Measurements from ENCODE around the gene CTIF.

CTIF gene

GRCh38 chr18:48796491-48797205 lies 257.8 kb downstream of the CTIF start:
- Histone ChIP-seq H3K9me3 (ENCODE audit: control extremely low read depth in 1 of 5, control insufficient read depth in 4 of 5, insufficient read depth in 2 of 5, low read depth in 1 of 5, low read length in 4 of 5) (no peaks in the 10 kb centered on the region), H3K27ac (ENCODE audit: insufficient read depth in 1 of 2, low read depth in 1 of 2, low read length in 2 of 2, poor library complexity in 1 of 2, severe bottlenecking in 2 of 2) (no peak overlapping the region), H3K27me3 (replicated peaks in 2 of 5; ENCODE audit: control insufficient read depth in 4 of 5, insufficient read depth in 5 of 5, low read length in 4 of 5) (no peaks in the 10 kb centered on the region), H3K4me3 (ENCODE audit: control insufficient read depth in 1 of 7, extremely low read depth in 1 of 7, insufficient read depth in 4 of 7, low read depth in 2 of 7, low read length in 6 of 7) (no peak overlapping the region), H3K36me3 (ENCODE audit: control insufficient read depth in 4 of 4, insufficient read depth in 4 of 4, low read length in 3 of 4) (peaks cover 0 to 7% (median 2%) of the 10 kb centered on the region in 4 experiments), H3K4me1 (ENCODE audit: control extremely low read depth in 1 of 4, control insufficient read depth in 4 of 4, insufficient read depth in 4 of 4, low read length in 3 of 4) (peaks cover 0 to 10% (median 7%) of the 10 kb centered on the region in 4 experiments)
- DNase-seq: no peak
- POLR2A ChIA-PET: no interaction called here
- CTCF ChIA-PET: interaction anchor here (0.8 to 1.0 kb wide), 4 partner anchors 11 to 120 kb away, joined by 3 to 6 read pairs (median 4); no protein-coding TSS in a partner anchor
- WGBS (ENCODE audit: insufficient coverage): 100% methylated on average over 5 of the region's 6 CpGs

- Histone ChIP-seq H3K27me3 (replicated peaks in 2 of 5; ENCODE audit: control insufficient read depth in 4 of 5, insufficient read depth in 5 of 5, low read length in 4 of 5) (no peaks in the 10 kb centered on the region), H3K4me1 (ENCODE audit: control extremely low read depth in 1 of 4, control insufficient read depth in 4 of 4, insufficient read depth in 4 of 4, low read length in 3 of 4) (peaks cover 0 to 10% (median 7%) of the 10 kb centered on the region in 4 experiments), H3K36me3 (ENCODE audit: control insufficient read depth in 4 of 4, insufficient read depth in 4 of 4, low read length in 3 of 4) (peaks cover 0 to 7% (median 2%) of the 10 kb centered on the region in 4 experiments), H3K27ac (ENCODE audit: insufficient read depth in 1 of 2, low read depth in 1 of 2, low read length in 2 of 2, poor library complexity in 1 of 2, severe bottlenecking in 2 of 2) (no peak overlapping the region), H3K4me3 (ENCODE audit: control insufficient read depth in 1 of 7, extremely low read depth in 1 of 7, insufficient read depth in 4 of 7, low read depth in 2 of 7, low read length in 6 of 7) (peak overlapping the region in 1 of 7 experiments; percentile 21), H3K9me3 (ENCODE audit: control extremely low read depth in 1 of 5, control insufficient read depth in 4 of 5, insufficient read depth in 2 of 5, low read depth in 1 of 5, low read length in 4 of 5) (no peaks in the 10 kb centered on the region)
- DNase-seq: peak; percentile 26 to 46 (median 26)
- WGBS (ENCODE audit: insufficient coverage): 54% methylated on average over 8 of the region's 9 CpGs
- ChIA-PET POLR2A (interaction anchor here (0.7 to 1.3 kb wide), 2 partner anchors 10 to 53 kb away, joined by 3 read pairs; no protein-coding TSS in a partner anchor), CTCF (interaction anchor here (1.0 to 1.4 kb wide), 3 partner anchors 12 to 30 kb away, joined by 3 read pairs; no protein-coding TSS in a partner anchor)
These were observed 259.0 kb downstream of the CTIF start for GRCh38 chr18:48797841-48798255.

- ChIA-PET CTCF (interaction anchor here (1.0 to 1.4 kb wide), 4 partner anchors 12 to 32 kb away, joined by 3 read pairs; no protein-coding TSS in a partner anchor), POLR2A (interaction anchor here (1.3 kb wide), 1 partner anchor 11 kb away, joined by 3 read pairs; no protein-coding TSS in a partner anchor)
- H3K9me3 ChIP-seq (ENCODE audit: control extremely low read depth in 1 of 5, control insufficient read depth in 4 of 5, insufficient read depth in 2 of 5, low read depth in 1 of 5, low read length in 4 of 5): no peaks in the 10 kb centered on the region
- H3K27me3 ChIP-seq (replicated peaks in 2 of 5; ENCODE audit: control insufficient read depth in 4 of 5, insufficient read depth in 5 of 5, low read length in 4 of 5): no peaks in the 10 kb centered on the region
- H3K4me1 ChIP-seq (ENCODE audit: control extremely low read depth in 1 of 4, control insufficient read depth in 4 of 4, insufficient read depth in 4 of 4, low read length in 3 of 4): peaks cover 0 to 10% (median 7%) of the 10 kb centered on the region in 4 experiments
- DNase-seq: no peak
- no peak overlapping the region for H3K4me3 ChIP-seq (ENCODE audit: control insufficient read depth in 1 of 7, extremely low read depth in 1 of 7, insufficient read depth in 4 of 7, low read depth in 2 of 7, low read length in 6 of 7)
- WGBS (ENCODE audit: insufficient coverage): 97% methylated on average over 15 of the region's 17 CpGs
- no peak overlapping the region for H3K27ac ChIP-seq (ENCODE audit: insufficient read depth in 1 of 2, low read depth in 1 of 2, low read length in 2 of 2, poor library complexity in 1 of 2, severe bottlenecking in 2 of 2)
- peaks cover 0 to 7% (median 4%) of the 10 kb centered on the region in 4 experiments for H3K36me3 ChIP-seq (ENCODE audit: control insufficient read depth in 4 of 4, insufficient read depth in 4 of 4, low read length in 3 of 4)
These were observed 259.8 kb downstream of the CTIF start for GRCh38 chr18:48798334-48799245.

- Histone ChIP-seq H3K27ac (ENCODE audit: insufficient read depth in 1 of 2, low read depth in 1 of 2, low read length in 2 of 2, poor library complexity in 1 of 2, severe bottlenecking in 2 of 2) (no peak overlapping the region), H3K4me1 (ENCODE audit: control extremely low read depth in 1 of 4, control insufficient read depth in 4 of 4, insufficient read depth in 4 of 4, low read length in 3 of 4) (peaks cover 0 to 10% (median 7%) of the 10 kb centered on the region in 4 experiments), H3K36me3 (ENCODE audit: control insufficient read depth in 4 of 4, insufficient read depth in 4 of 4, low read length in 3 of 4) (peaks cover 0 to 7% (median 4%) of the 10 kb centered on the region in 4 experiments), H3K9me3 (ENCODE audit: control extremely low read depth in 1 of 5, control insufficient read depth in 4 of 5, insufficient read depth in 2 of 5, low read depth in 1 of 5, low read length in 4 of 5) (no peaks in the 10 kb centered on the region), H3K27me3 (replicated peaks in 2 of 5; ENCODE audit: control insufficient read depth in 4 of 5, insufficient read depth in 5 of 5, low read length in 4 of 5) (no peaks in the 10 kb centered on the region), H3K4me3 (ENCODE audit: control insufficient read depth in 1 of 7, extremely low read depth in 1 of 7, insufficient read depth in 4 of 7, low read depth in 2 of 7, low read length in 6 of 7) (no peak overlapping the region)
- CTCF ChIA-PET: interaction anchor here (1.4 kb wide), 1 partner anchor 30 kb away, joined by 3 read pairs; no protein-coding TSS in a partner anchor
- 96% methylated on average over 4 of the region's 8 CpGs for WGBS (ENCODE audit: insufficient coverage)
- no peak for DNase-seq
- POLR2A ChIA-PET: no interaction called here
These were observed 261.0 kb downstream of the CTIF start for GRCh38 chr18:48799724-48800315.

GRCh38 chr18:48800466-48800865 lies 261.6 kb downstream of the CTIF start:
- 99% methylated on average over 6 of the region's 6 CpGs for WGBS (ENCODE audit: insufficient coverage)
- CTCF ChIA-PET: interaction anchor here (0.9 to 1.6 kb wide), 2 partner anchors 8 to 11 kb away, joined by 3 to 6 read pairs; no protein-coding TSS in a partner anchor
- H3K4me3 ChIP-seq (ENCODE audit: control insufficient read depth in 1 of 7, extremely low read depth in 1 of 7, insufficient read depth in 4 of 7, low read depth in 2 of 7, low read length in 6 of 7): no peak overlapping the region
- H3K27ac ChIP-seq (ENCODE audit: insufficient read depth in 1 of 2, low read depth in 1 of 2, low read length in 2 of 2, poor library complexity in 1 of 2, severe bottlenecking in 2 of 2): no peak overlapping the region
- H3K36me3 ChIP-seq (ENCODE audit: control insufficient read depth in 4 of 4, insufficient read depth in 4 of 4, low read length in 3 of 4): peaks cover 0 to 7% (median 4%) of the 10 kb centered on the region in 4 experiments
- no peak for DNase-seq
- H3K4me1 ChIP-seq (ENCODE audit: control extremely low read depth in 1 of 4, control insufficient read depth in 4 of 4, insufficient read depth in 4 of 4, low read length in 3 of 4): peaks cover 0 to 10% (median 7%) of the 10 kb centered on the region in 4 experiments
- H3K27me3 ChIP-seq (replicated peaks in 2 of 5; ENCODE audit: control insufficient read depth in 4 of 5, insufficient read depth in 5 of 5, low read length in 4 of 5): no peaks in the 10 kb centered on the region
- POLR2A ChIA-PET: no interaction called here
- H3K9me3 ChIP-seq (ENCODE audit: control extremely low read depth in 1 of 5, control insufficient read depth in 4 of 5, insufficient read depth in 2 of 5, low read depth in 1 of 5, low read length in 4 of 5): no peaks in the 10 kb centered on the region

GRCh38 chr18:48800876-48801727 lies 262.3 kb downstream of the CTIF start:
- H3K9me3 ChIP-seq (ENCODE audit: control extremely low read depth in 1 of 5, control insufficient read depth in 4 of 5, insufficient read depth in 2 of 5, low read depth in 1 of 5, low read length in 4 of 5): no peaks in the 10 kb centered on the region

More at GRCh38 chr18:48800876-48801727, 262.3 kb downstream of the CTIF start:
- Histone ChIP-seq H3K27me3 (replicated peaks in 2 of 5; ENCODE audit: control insufficient read depth in 4 of 5, insufficient read depth in 5 of 5, low read length in 4 of 5) (no peaks in the 10 kb centered on the region), H3K27ac (ENCODE audit: insufficient read depth in 1 of 2, low read depth in 1 of 2, low read length in 2 of 2, poor library complexity in 1 of 2, severe bottlenecking in 2 of 2) (no peak overlapping the region), H3K4me1 (ENCODE audit: control extremely low read depth in 1 of 4, control insufficient read depth in 4 of 4, insufficient read depth in 4 of 4, low read length in 3 of 4) (peaks cover 0 to 10% (median 7%) of the 10 kb centered on the region in 4 experiments), H3K36me3 (ENCODE audit: control insufficient read depth in 4 of 4, insufficient read depth in 4 of 4, low read length in 3 of 4) (peaks cover 0 to 7% (median 4%) of the 10 kb centered on the region in 4 experiments), H3K4me3 (ENCODE audit: control insufficient read depth in 1 of 7, extremely low read depth in 1 of 7, insufficient read depth in 4 of 7, low read depth in 2 of 7, low read length in 6 of 7) (no peak overlapping the region)
- 93% methylated on average over 10 of the region's 14 CpGs for WGBS (ENCODE audit: insufficient coverage)
- DNase-seq: no peak
- ChIA-PET POLR2A (no interaction called here), CTCF (interaction anchor here (0.9 to 1.6 kb wide), 3 partner anchors 9 to 28 kb away, joined by 3 to 6 read pairs (median 3); no protein-coding TSS in a partner anchor)
